HG03139 (cell line): ENCODE measurements around the gene SLC25A19.
A peak's percentile ranks its signal among the peaks of the same experiment; 100 is the strongest.
"Not testable (repeated sequence)": the region's sequence is repeated elsewhere in the genome, so short reads cannot be mapped to it uniquely, and the experiment has no call there.

Experiments used
- ATAC-seq: cut with Tn5 transposase; IDR thresholded peaks from one replicate; pipeline ENCODE4 v1.9.1; 2021; ENCODE audit not compliant: unreplicated experiment

Gene SLC25A19

DNA sequence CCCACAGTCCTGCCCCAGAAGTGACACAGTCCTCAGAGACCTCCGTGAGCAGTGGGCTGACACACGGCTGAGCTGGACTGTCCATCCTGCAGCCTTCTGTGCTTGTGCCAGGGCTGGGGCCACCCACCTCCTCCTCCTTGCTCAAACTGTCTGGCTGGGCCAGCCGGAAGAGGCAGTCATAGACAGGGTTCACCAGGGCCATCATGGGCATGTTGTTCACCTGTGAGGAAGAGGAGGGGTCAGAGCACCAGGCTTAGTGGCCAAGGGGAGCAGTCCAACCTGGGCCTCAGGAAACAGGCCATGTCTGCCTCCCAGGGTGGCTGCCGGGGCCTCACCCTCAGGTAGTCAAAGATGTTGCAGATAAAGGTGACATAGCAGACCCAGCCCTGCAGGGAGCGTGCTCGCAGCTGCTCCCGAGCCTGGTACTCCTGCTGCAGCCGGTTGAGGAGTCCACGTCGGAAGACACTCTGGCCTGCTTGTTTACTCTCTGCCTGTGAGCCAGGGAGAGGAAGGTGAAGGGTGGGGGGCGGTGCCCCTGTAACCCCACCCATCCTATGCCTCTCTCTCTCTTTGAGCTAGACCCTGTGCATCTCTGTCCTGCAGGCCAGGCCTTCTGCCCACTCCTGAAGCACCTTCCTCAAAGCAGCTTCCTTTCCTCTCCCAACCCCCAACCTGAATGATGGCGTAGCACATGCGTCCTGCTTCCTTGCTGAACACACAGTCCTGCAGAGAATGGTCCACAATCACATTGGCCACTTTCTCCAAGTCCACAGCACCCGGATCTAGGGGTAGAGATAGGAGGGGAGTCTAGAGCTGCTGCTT lies 21.6 kb downstream of the SLC25A19 start:
- no peak for ATAC-seq

DNA sequence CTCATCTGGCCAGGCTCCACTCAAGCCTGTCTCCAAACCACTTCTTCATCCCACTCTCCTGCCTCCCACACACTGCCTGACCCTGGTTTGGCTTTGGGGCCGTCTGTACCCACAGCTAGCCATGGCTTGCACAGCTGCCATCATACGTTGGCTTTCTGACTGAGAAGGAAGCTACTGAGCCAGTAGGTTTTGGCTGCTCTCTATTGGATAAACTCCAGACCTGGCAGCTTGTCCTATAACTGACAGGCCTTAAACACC lies 22.2 kb downstream of the SLC25A19 start:
- no peak for ATAC-seq

GRCh38 chr17:75266316-75267152 lies 22.7 kb downstream of the SLC25A19 start:
- ATAC-seq: no peak

GRCh38 chr17:75265614-75266315 lies 23.5 kb downstream of the SLC25A19 start:
- ATAC-seq: no peak

DNA sequence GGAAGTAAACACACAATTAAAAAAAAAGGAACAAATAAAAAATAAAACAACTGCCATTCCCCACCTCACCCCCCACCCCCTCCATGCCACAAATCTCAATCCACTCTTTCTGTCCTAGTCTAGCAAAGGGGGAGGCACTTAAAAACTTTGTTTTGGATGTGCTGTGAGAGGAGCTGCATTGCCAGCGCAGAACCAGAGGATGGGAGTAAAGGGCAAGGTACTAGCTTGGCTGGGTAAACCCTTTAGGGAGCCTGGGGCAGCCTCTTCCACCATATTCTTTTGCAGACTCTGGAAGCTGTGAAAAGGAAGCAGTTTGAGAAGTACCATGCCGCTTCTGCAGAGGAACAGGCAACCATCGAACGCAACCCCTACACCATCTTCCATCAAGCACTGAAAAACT lies 26.2 kb downstream of the SLC25A19 start:
- no peak for ATAC-seq

DNA sequence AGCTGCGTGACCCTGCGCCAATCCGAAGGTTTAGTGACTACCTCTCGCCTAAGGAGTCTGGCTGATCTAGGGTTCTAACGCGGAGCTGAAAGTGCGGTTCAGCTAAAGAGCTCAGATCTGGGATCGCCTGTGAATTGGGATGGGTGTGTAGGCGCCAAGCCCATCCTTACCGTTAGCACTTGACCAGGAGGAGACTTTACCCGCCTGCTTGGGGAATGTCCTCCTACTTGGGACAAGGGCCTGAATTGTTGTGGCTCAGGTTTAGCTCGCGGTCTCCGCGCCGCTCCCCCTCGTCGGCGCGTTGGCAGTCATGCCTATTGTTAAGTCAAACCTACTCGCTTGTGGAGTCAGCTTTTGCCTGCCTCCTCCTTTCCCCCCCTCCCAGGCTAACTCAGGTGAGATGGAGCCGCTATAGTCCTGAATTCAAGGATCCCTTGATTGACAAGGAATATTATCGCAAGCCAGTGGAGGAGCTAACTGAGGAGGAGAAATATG lies 27.1 kb downstream of the SLC25A19 start:
- peak; percentile 7 for ATAC-seq

DNA sequence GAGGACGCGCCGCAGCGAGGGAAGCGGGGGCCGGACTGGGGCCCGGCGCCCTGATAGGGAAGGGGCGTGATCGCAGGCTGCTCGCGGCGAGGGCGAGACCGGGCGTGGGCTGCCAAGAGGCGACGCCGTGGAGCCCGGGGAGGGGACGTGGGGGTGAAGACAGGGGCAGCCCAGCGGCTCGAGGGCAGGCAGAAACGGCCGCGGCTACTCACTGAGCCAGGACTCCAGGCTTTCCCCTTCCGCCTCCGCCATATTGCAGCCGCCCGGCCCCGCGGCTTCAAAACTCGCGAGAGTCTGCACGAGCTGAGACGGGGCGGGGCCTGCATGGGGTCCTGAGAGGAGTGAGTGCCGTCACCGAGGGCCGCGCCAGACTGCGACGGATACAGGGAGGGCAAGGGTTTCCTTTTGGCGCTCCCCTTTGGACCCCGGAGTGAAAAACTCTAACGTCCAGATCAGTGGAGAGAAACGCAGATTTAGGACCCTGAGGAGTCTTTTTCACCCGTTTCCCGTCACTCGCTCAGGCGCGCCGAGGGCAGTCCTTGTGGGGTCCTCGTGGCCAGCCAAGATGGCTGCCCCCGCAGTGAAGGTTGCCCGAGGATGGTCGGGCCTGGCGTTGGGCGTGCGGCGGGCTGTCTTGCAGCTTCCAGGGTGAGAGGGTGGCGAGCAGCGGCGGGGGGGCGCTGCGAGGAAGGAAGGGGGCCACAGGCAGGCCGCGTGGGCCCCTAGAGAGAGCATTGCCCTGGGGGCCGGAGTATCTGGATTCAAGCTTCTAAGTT lies 27.7 kb downstream of the SLC25A19 start, which contains the start of the genes GGA3 and MRPS7:
TSS of gene GGA3 (minus strand) at position 271 of the 776 bp plus-strand sequence. CDS start at position 252, 19 bp downstream.
TSS of gene MRPS7 (plus strand) at position 544 of the 776 bp plus-strand sequence. CDS start at position 566, 22 bp downstream.
- peak; percentile 91 for ATAC-seq

DNA sequence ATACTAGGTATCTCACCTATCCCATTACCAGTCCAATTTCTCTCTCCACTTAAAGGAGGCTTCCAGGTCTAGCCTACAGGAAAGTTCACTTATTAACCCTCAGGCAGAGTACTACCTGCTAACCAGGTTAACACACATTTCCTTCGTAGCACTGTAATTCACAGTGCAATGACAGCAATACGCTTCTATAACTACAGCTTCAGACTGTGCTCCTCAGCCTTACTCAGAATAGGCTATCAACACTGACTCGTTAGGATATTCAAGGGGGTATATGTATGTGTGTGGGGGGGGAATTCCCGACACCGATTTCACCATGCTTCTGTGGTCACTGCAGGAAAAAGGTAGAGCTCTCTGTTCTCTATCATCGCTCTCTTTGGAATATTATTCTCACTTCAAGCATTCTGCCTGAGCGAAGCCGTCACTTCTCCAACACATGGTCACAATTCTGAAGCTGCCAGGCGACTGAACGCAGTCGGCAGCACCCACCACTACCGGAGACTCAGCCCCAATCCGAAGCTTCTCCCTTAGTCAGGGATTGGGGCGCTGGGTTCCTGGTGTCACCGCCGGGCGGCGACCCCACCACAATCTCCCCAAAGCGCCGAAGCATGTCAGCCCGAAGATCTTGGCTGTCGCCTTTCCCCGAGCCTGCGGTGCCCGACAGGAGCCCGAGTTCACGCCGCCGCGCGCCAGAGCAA lies 28.4 kb downstream of the SLC25A19 start:
- ATAC-seq: peak; percentile 10

DNA sequence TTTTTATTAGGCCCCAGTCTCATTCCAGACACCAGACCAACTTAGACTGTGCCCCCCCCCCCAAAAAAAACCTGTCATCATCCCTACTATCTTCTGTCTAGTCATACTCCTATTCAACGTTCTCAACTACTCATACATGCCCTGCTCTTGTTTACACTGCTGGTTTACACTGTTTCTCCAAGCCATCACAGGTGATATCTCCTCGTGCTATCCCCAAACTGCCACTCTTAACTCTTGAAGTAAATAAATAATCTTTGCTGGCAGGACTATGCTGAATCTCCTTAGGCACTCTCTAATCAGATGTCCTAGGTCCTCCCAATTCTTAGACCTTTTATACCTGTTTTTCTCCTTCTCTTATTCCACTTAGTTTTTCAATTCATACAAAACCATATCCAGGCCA lies 32.0 kb downstream of the SLC25A19 start:
- not testable (repeated sequence) for ATAC-seq

- not testable (repeated sequence) for ATAC-seq
These were observed 33.1 kb downstream of the SLC25A19 start for GRCh38 chr17:75255954-75256698.

GRCh38 chr17:75252039-75252816 lies 37.0 kb downstream of the SLC25A19 start:
- ATAC-seq: no peak

DNA sequence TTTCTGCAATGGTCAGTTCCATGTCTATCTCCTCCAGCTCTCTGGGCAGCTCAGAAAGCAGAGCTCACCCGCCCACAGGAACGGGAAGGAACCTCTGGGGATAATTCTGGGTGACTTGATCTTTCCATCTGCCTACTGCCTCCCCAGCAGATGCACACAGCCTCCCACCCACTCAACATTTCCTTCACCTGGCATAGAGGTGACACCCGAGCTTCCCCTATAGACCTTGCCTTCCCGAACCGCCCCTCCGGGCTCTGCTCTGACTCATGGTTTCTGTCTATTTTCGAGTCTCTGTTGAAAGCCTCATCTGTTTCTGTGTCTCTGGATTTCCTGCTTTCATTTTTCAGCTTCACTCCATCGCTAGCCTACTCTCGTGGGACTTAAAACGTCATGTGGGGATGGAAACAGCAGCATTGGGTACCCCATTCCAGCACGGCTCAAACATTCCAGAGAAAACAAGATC lies 39.2 kb downstream of the SLC25A19 start:
- peak; percentile 79 for ATAC-seq

GRCh38 chr17:75249564-75249963 lies 39.7 kb downstream of the SLC25A19 start:
- no peak for ATAC-seq

DNA sequence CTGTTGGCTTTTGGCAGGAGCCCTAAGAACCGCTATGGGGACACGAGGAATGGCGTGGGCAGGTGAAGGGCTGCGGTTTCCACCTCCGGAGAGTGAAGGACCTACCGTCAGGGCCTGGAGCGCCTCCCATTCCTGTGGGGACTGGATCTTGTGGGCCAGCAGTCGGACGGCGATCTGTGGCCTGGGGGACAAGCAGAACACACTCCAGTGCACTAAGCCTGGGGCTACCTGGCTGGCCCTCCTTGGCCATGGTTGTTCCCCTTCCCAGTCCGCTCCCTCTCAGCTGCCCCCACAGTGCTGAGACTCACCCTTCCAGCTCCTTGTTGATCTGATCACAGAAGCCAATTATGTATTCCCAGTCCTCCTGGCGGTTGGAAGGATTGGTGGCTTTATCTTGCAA lies 42.8 kb downstream of the SLC25A19 start:
- ATAC-seq: no peak

DNA sequence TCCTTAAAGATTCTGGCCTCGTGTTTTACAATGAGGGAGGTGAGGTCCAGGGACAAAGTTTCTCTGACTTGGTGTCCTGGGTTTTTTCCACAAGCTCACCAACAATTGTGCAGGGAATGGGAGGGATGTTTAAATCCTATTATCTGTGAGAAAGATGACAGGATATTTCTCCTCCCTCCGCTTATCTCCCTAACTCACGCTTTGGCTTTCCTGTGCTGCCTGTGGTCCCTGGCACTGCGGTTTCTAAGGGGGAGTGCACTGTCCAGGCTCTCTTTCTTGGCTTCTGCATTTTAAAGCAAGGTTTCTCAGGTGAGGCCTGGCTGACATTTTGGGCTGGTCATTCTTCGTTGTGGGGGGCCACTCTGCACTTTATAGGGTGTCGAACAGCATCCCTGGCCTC lies 44.2 kb downstream of the SLC25A19 start:
- ATAC-seq: no peak

DNA sequence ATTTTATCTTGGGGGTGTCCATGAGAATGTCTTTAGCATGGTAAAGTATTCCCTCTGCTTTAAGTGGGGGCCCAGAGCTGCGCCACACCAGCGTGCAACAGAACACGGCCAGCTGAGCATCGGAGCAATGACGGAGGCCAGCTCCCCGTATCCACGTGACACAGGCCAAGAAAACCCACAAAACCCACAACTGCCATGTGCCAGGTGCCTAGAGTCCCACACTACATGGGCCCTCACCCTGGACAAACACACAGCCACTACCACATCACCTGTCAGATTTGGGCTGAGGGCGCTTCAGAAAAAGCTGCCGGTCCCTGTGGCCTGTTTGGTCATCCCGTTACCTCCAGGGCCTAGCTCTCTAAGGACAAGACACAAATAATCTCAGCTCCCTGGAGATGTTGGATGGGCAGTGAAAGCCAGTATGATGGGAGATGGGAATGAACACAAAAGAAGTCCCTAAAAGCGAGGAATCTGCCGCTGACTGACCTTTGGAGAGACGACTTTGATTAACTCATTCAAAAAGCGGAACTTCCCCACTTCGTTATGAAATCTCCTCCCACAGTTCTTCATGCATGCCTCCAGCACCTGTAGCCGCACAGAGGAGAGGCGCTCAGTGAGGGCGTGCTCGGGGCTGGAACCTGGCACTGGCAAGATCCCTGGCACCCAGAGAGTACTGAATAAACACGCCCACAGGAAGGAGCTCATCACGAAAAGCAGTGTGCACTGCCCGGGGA lies 44.9 kb downstream of the SLC25A19 start:
- ATAC-seq: no peak

GRCh38 chr17:75242461-75243042 lies 46.7 kb downstream of the SLC25A19 start:
- no peak for ATAC-seq
